CD4-positive, alpha-beta T cell treated with Interferon gamma for 1 hour (primary cell): ENCODE results near the gene VSIR.

Experiments used
- DNase-seq: peaks from one replicate; pipeline ENCODE4 v3.0.0-alpha.2; 2020

Gene VSIR

GRCh38 chr10:71773221-71773971 is at the start of gene VSIR:
Gene VSIR (minus strand): TSS chr10:71773520. CDS start chr10:71773439, 81 bp downstream.
- DNase-seq: peak; percentile 89

GRCh38 chr10:71821909-71822763 is 48.8 kb upstream of the VSIR start:
- no peak for DNase-seq

GRCh38 chr10:71820966-71821365 is 47.6 kb upstream of the VSIR start:
- no peak for DNase-seq

- DNase-seq: no peak
Observed at GRCh38 chr10:71819985-71820384, 46.7 kb upstream of the VSIR start.

GRCh38 chr10:71819441-71819861 is 46.1 kb upstream of the VSIR start:
- no peak for DNase-seq

- no peak for DNase-seq
Observed at GRCh38 chr10:71818674-71819260, 45.4 kb upstream of the VSIR start.

GRCh38 chr10:71817831-71818655 is 44.7 kb upstream of the VSIR start:
- peak; percentile 54 for DNase-seq

- DNase-seq: no peak
Observed at GRCh38 chr10:71816936-71817618, 43.8 kb upstream of the VSIR start.

GRCh38 chr10:71816421-71816851 is 43.1 kb upstream of the VSIR start:
- DNase-seq: no peak

GRCh38 chr10:71815515-71816130 is 42.3 kb upstream of the VSIR start:
- DNase-seq: no peak

GRCh38 chr10:71814922-71815411 is 41.6 kb upstream of the VSIR start:
- DNase-seq: no peak

- no peak for DNase-seq
Observed at GRCh38 chr10:71812913-71813590, 39.7 kb upstream of the VSIR start.

GRCh38 chr10:71812016-71812912 is 38.9 kb upstream of the VSIR start:
- DNase-seq: peak; percentile 73

GRCh38 chr10:71811351-71811750 is 38.0 kb upstream of the VSIR start:
- no peak for DNase-seq

GRCh38 chr10:71810048-71810750 is 36.9 kb upstream of the VSIR start:
- no peak for DNase-seq

- no peak for DNase-seq
Observed at GRCh38 chr10:71809628-71810027, 36.3 kb upstream of the VSIR start.

GRCh38 chr10:71807557-71808510 is 34.5 kb upstream of the VSIR start:
- no peak for DNase-seq
